Measurements from ENCODE around the gene CUBN. TPM values are rescaled to one million over a fixed set of nuclear protein-coding genes. Genes with fewer than 3 reads are reported as not detected.

Gene CUBN
- total RNA-seq, 1 donor from 2014 or later = 1.5 TPM

DNA sequence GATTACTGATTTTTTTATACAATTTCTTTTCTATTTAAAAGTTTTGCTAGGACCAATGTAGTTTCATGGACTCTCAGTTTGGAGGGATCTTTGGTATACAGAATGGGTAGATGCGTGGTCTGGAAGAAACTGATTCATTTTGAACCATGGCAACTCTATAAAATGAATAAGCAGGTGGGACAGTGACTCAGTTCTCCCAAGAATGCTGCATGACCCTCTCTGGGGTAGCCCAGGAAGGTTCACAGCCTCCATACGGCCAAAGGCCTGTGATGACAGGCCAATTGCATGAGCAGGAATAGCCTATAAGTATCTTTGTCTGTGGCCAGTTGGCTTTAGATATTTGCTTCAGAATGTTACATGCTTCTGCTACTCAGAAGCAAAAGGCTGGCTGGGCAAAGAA lies 199.1 kb downstream of the CUBN start:
- peaks cover 5% of the 10 kb centered on the region for H3K4me1 Mint-ChIP-seq (ENCODE audit: low read depth)
- TF ChIP-seq, protein P1, sequence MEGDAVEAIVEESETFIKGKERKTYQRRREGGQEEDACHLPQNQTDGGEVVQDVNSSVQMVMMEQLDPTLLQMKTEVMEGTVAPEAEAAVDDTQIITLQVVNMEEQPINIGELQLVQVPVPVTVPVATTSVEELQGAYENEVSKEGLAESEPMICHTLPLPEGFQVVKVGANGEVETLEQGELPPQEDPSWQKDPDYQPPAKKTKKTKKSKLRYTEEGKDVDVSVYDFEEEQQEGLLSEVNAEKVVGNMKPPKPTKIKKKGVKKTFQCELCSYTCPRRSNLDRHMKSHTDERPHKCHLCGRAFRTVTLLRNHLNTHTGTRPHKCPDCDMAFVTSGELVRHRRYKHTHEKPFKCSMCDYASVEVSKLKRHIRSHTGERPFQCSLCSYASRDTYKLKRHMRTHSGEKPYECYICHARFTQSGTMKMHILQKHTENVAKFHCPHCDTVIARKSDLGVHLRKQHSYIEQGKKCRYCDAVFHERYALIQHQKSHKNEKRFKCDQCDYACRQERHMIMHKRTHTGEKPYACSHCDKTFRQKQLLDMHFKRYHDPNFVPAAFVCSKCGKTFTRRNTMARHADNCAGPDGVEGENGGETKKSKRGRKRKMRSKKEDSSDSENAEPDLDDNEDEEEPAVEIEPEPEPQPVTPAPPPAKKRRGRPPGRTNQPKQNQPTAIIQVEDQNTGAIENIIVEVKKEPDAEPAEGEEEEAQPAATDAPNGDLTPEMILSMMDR (IDR thresholded peaks at IDR 0.05; ENCODE audit: unreplicated experiment) = no peak
- H3K4me3 Mint-ChIP-seq (ENCODE audit: low read depth) = no peak overlapping the region
- peaks cover 5% of the 10 kb centered on the region for H3K9me3 Mint-ChIP-seq (ENCODE audit: low read depth)
- DNase-seq (ENCODE audit: low spot score, unreplicated experiment) = no peak
- H3K27me3 Mint-ChIP-seq = no peaks in the 10 kb centered on the region
- no peaks in the 10 kb centered on the region for H3K36me3 Mint-ChIP-seq (ENCODE audit: insufficient read depth)
- no peak overlapping the region for H3K27ac Mint-ChIP-seq

DNA sequence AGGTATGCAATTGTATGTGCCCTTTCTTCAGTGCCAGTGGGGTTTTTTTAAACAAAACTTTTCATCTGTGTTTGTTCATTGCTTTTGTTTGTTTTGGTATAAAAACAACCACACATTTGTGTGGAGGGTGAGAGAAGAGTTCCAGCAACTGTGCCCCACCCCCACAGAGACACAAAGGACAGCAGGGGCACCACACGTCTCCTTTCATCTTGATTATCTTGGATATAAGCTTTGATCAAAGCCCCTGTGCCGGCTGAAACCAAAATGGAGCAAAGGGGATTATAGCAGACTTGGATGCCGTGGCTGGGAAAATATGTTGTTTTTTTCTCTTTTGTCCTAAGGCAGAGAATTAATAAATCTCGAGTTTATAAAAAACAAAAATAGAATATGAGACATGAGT lies 200.5 kb downstream of the CUBN start:
- Mint-ChIP-seq H3K36me3 (ENCODE audit: insufficient read depth) (no peaks in the 10 kb centered on the region), H3K4me1 (ENCODE audit: low read depth) (peaks cover 5% of the 10 kb centered on the region), H3K27me3 (no peaks in the 10 kb centered on the region), H3K27ac (no peak overlapping the region), H3K4me3 (ENCODE audit: low read depth) (no peak overlapping the region), H3K9me3 (ENCODE audit: low read depth) (peaks cover 5% of the 10 kb centered on the region)
- no peak for DNase-seq (ENCODE audit: low spot score, unreplicated experiment)
- TF ChIP-seq, protein P1 (IDR thresholded peaks at IDR 0.05; ENCODE audit: unreplicated experiment) = no peak

DNA sequence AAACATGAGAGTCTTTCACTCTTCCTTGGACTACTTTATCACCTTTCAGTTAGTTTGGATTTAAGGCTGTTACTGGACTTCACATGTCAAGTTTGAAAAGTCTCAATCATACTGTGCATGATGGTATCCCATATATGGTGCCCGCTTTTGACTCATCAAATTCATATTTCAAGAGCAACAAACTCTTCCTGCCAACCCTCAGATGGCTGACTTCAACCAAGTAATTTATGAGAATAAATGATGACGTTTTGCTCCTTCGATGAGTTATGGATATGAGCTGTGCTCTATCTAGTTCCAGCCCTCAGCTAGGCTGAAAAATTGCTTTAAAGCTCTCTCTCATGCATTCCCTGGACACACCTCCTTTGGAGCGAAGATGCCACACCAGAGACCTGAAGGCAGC lies 202.1 kb downstream of the CUBN start:
- no peak for DNase-seq (ENCODE audit: low spot score, unreplicated experiment)
- no peaks in the 10 kb centered on the region for H3K9me3 Mint-ChIP-seq (ENCODE audit: low read depth)
- H3K36me3 Mint-ChIP-seq (ENCODE audit: insufficient read depth) = no peaks in the 10 kb centered on the region
- no peak overlapping the region for H3K27ac Mint-ChIP-seq
- H3K27me3 Mint-ChIP-seq = no peaks in the 10 kb centered on the region
- no peak overlapping the region for H3K4me3 Mint-ChIP-seq (ENCODE audit: low read depth)
- H3K4me1 Mint-ChIP-seq (ENCODE audit: low read depth) = peaks cover 5% of the 10 kb centered on the region
- TF ChIP-seq, protein P1 (IDR thresholded peaks at IDR 0.05; ENCODE audit: unreplicated experiment) = no peak

DNA sequence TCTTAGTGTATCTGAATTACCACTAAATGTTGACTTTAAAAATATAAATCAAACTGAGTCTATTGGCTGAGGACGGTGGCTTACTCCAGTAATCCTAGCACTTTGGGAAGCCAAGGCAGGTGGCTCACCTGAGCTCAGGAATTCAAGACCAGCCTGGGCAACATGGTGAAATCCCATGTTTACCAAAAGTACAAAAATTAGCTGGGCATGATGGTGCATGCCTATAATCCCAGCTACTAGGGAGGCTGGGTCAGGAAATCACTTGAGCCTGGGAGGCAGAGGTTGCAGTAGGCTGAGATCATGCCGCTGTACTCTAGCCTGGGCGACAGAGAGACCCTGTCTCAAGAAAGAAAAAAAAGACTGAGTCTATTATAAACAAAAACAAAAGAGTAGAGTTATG lies 205.9 kb downstream of the CUBN start:
- Mint-ChIP-seq H3K36me3 (ENCODE audit: insufficient read depth) (no peaks in the 10 kb centered on the region), H3K27ac (no peak overlapping the region), H3K4me3 (ENCODE audit: low read depth) (no peak overlapping the region), H3K27me3 (no peaks in the 10 kb centered on the region), H3K4me1 (ENCODE audit: low read depth) (peaks cover under 1% of the 10 kb centered on the region), H3K9me3 (ENCODE audit: low read depth) (no peaks in the 10 kb centered on the region)
- no peak for DNase-seq (ENCODE audit: low spot score, unreplicated experiment)
- TF ChIP-seq, protein P1 (IDR thresholded peaks at IDR 0.05; ENCODE audit: unreplicated experiment) = no peak

DNA sequence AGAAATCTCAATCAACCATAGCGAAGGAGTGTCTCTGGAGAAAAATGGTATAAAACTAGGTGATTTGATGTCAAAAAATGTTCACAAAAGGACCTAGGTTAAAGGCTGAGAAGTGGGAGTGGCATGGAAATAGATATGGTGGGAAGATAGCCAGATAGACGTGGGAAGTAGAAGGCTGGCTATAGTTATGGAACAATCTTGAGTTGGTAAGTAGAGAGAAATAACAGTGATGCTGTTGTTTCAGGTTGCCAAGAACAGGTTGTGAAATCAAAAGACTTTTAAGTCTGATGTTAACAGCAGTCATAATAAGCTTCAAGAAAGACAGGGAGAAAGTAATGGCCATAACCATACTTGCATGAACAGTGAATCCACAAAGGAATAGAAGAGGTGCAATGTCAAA lies 206.3 kb downstream of the CUBN start:
- DNase-seq (ENCODE audit: low spot score, unreplicated experiment) = no peak
- Mint-ChIP-seq H3K9me3 (ENCODE audit: low read depth) (no peaks in the 10 kb centered on the region), H3K27ac (no peak overlapping the region), H3K27me3 (no peaks in the 10 kb centered on the region), H3K36me3 (ENCODE audit: insufficient read depth) (no peaks in the 10 kb centered on the region), H3K4me1 (ENCODE audit: low read depth) (no peaks in the 10 kb centered on the region), H3K4me3 (ENCODE audit: low read depth) (no peak overlapping the region)
- TF ChIP-seq, protein P1 (IDR thresholded peaks at IDR 0.05; ENCODE audit: unreplicated experiment) = no peak
